Fibroblast of pulmonary artery (primary cell): Measurements from ENCODE around the gene SOD2.

Source experiments
- DNase-seq: peaks from one replicate; pipeline ENCODE4 v3.0.0-alpha.2; 2010; ENCODE audit warnings: low read depth
- H3K4me3 ChIP-seq: replicated peaks from 2 replicates; pipeline ENCODE4 v1.5.1; 2011; ENCODE audit warnings: low read depth, mild to moderate bottlenecking, control low read depth, low read length, moderate library complexity
- CTCF ChIP-seq: IDR thresholded peaks from 2 replicates; pipeline ENCODE4 v1.5.1; 2011; ENCODE audit warnings: mild to moderate bottlenecking, control low read depth, low read length, inconsistent platforms; ENCODE audit errors: missing control alignments

Gene SOD2

GRCh38 chr6:159687341-159687740, 5.7 kb downstream of the SOD2 start:
- H3K4me3 ChIP-seq, result peak overlapping the region; percentile 32
- TF ChIP-seq CTCF, result no peak
- no peak for DNase-seq

GRCh38 chr6:159686703-159687102, 6.3 kb downstream of the SOD2 start:
- no peak for DNase-seq
- no peak for TF ChIP-seq CTCF
- H3K4me3 ChIP-seq, result peak overlapping the region; percentile 32

GRCh38 chr6:159686040-159686439, 7.0 kb downstream of the SOD2 start:
- H3K4me3 ChIP-seq, result peak overlapping the region; percentile 7
- TF ChIP-seq CTCF, result no peak
- no peak for DNase-seq

DNA sequence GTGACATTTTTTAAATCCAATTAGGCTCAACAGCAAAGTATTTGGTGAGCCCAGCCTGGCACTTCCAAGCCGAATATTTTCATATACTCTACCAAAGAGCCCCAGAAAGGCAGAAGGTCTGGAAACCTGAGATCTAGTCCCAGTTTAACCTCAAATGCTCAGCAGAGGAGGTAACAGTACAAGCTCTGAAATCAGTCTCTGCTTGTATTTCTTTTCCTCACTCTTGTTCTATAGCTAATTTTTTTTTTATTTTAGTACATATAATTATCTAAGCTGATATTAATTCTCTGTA, 9.1 kb downstream of the SOD2 start:
- no peak overlapping the region for H3K4me3 ChIP-seq
- no peak for TF ChIP-seq CTCF
- no peak for DNase-seq

GRCh38 chr6:159682810-159683209, 10.2 kb downstream of the SOD2 start:
- no peak for TF ChIP-seq CTCF
- no peak for DNase-seq
- no peak overlapping the region for H3K4me3 ChIP-seq

- no peak for TF ChIP-seq CTCF
- DNase-seq, result no peak
- no peak overlapping the region for H3K4me3 ChIP-seq
These were observed 10.7 kb downstream of the SOD2 start for GRCh38 chr6:159682295-159682694.

GRCh38 chr6:159681191-159681880, 11.7 kb downstream of the SOD2 start:
- no peak for DNase-seq
- H3K4me3 ChIP-seq, result peak overlapping the region; percentile 8
- TF ChIP-seq CTCF, result no peak
